Testis (tissue), 3 donors: ENCODE data around the gene TM2D1. TPM values are rescaled to one million over a fixed set of nuclear protein-coding genes. Genes with fewer than 3 reads are reported as not detected.
A peak's percentile ranks its signal among the peaks of the same experiment; 100 is the strongest.

Experiments used
- DNase-seq: peaks from one replicate; pipeline ENCODE4 v3.0.0-alpha.2; 2019
- H3K27ac ChIP-seq, 2 donors: fragments of 200-600 bp; sonication (generic); one replicate each; pipeline ENCODE4 v1.5.1; 2019
- H3K27me3 ChIP-seq: fragments of 200-600 bp; sonication (generic); one replicate; pipeline ENCODE4 v1.5.1; 2019
- H3K36me3 ChIP-seq: fragments of 200-600 bp; sonication (generic); one replicate; pipeline ENCODE4 v1.5.1; 2017; ENCODE audit warnings: low read depth; ENCODE audit errors: missing control alignments
- H3K4me1 ChIP-seq: fragments of 200-600 bp; sonication (generic); one replicate; pipeline ENCODE4 v1.5.1; 2019
- H3K4me3 ChIP-seq, 2 donors: fragments of 200-600 bp; sonication (generic); one replicate each; pipeline ENCODE4 v1.5.1; 2017 to 2019
- H3K9me3 ChIP-seq: fragments of 200-600 bp; sonication (generic); one replicate; pipeline ENCODE4 v1.5.1; 2017
- POLR2A ChIP-seq: fragments of 450-650 bp; IDR thresholded peaks from one replicate; pipeline ENCODE4 v1.6.1; 2017; ENCODE audit warnings: antibody characterized with exemption, mild to moderate bottlenecking, moderate library complexity
- WGBS, 2 donors: methylation state at CpG; one replicate each; pipeline ENCODE4 v1.1.5; 2018; 5-methylcytosine and 5-hydroxymethylcytosine counted together
- intact Hi-C: fragments of 100-400 bp; cut with DNase I; formaldehyde crosslinking; loops from one replicate; pipeline ENCODE4 v1.15.1; 2023; ENCODE audit warnings: low total_unique reads
- polyA plus RNA-seq: library from polyadenylated mRNA; stranded (reverse); fragments of 350-450 nt; fragmentation: Illumina TruSeq; extraction: RNeasy Lipid Tissue Mini Kit (QIAGEN cat#74804); gene quantifications from one replicate; pipeline ENCODE4 v1.2.3, GENCODE V29; 2014; ENCODE audit warnings: low read depth, low replicate concordance; ENCODE audit not compliant: insufficient read depth
- total RNA-seq, 2 donors: library from RNA; depleted of rRNA; stranded (reverse); fragments of >200 nt; gene quantifications; one replicate each; pipeline ENCODE4 v1.2.3, GENCODE V29; 2016
- TF ChIP-seq, protein P1 (sequence below), 3 experiments: fragments of 450-650 bp in 2 of 3; fragments of 200-600 bp in 1 of 3; sonication (generic) in 1 of 3; IDR thresholded peaks; one replicate each; pipeline ENCODE4 v1.5.1; 2016 to 2019; ENCODE audit warnings: antibody characterized with exemption in 3 of 3, mild to moderate bottlenecking in 2 of 3, moderate library complexity in 1 of 3

TM2D1 gene
- total and polyA plus RNA-seq, 3 donors from 2014 or later = 57.1 to 68.9 (median 67.3) TPM

DNA sequence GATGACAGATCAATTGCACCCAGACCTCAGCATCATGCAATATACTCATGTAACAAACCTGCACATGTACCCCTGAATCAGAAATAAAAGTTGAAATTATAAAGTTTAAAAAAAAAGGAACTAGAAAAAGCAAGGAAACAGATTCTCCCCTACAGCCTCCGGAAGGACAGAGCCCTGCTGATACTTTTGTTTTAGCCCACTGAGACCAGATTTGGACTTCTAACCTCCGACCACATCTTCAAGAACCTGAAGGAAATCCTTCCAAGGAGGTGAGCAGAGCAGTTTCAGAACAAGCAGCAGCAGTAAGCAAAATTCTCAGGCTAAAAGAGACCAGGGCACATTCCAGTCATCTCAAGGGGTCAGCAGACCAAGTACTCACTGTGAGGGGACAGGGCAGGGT, 54.5 kb downstream of the TM2D1 start:
- Histone ChIP-seq H3K9me3 (no peaks in the 10 kb centered on the region), H3K4me1 (no peaks in the 10 kb centered on the region), H3K27ac (no peak overlapping the region), H3K36me3 (no peaks in the 10 kb centered on the region), H3K4me3 (no peak overlapping the region), H3K27me3 (no peaks in the 10 kb centered on the region)
- intact Hi-C loops = no loop called here
- DNase-seq = no peak
- no peak for TF ChIP-seq POLR2A
- TF ChIP-seq, protein P1, sequence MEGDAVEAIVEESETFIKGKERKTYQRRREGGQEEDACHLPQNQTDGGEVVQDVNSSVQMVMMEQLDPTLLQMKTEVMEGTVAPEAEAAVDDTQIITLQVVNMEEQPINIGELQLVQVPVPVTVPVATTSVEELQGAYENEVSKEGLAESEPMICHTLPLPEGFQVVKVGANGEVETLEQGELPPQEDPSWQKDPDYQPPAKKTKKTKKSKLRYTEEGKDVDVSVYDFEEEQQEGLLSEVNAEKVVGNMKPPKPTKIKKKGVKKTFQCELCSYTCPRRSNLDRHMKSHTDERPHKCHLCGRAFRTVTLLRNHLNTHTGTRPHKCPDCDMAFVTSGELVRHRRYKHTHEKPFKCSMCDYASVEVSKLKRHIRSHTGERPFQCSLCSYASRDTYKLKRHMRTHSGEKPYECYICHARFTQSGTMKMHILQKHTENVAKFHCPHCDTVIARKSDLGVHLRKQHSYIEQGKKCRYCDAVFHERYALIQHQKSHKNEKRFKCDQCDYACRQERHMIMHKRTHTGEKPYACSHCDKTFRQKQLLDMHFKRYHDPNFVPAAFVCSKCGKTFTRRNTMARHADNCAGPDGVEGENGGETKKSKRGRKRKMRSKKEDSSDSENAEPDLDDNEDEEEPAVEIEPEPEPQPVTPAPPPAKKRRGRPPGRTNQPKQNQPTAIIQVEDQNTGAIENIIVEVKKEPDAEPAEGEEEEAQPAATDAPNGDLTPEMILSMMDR (IDR thresholded peaks at IDR 0.05) = no peak
- 88 to 94% methylated on average over 2 of the region's 2 CpGs for WGBS, 2 donors

DNA sequence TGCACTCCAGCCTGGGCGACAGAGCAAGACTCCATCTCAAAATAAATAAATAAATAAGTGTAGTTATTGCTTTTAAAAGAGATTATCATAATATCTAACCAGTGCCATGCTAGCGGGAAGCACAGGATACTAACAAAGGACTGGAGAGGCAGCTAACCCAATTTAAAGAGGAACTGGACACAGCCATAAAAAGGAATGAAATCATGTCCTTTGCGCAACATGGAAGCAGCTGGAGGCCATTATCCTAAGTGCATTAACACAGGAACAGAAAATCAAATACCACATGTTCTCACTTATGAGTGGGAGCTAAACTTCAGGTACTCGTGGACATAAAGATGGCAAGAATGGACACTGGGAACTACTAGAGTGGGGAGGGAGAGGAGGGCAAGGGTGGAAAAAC, 54.9 kb downstream of the TM2D1 start:
- Histone ChIP-seq H3K36me3 (no peaks in the 10 kb centered on the region), H3K4me3 (no peak overlapping the region), H3K27ac (no peak overlapping the region), H3K27me3 (no peaks in the 10 kb centered on the region), H3K4me1 (no peaks in the 10 kb centered on the region), H3K9me3 (no peaks in the 10 kb centered on the region)
- TF ChIP-seq, protein P1 (IDR thresholded peaks at IDR 0.05) = no peak
- TF ChIP-seq POLR2A = no peak
- intact Hi-C loops = no loop called here
- 87 to 93% methylated on average over 4 of the region's 4 CpGs for WGBS, 2 donors
- no peak for DNase-seq

DNA sequence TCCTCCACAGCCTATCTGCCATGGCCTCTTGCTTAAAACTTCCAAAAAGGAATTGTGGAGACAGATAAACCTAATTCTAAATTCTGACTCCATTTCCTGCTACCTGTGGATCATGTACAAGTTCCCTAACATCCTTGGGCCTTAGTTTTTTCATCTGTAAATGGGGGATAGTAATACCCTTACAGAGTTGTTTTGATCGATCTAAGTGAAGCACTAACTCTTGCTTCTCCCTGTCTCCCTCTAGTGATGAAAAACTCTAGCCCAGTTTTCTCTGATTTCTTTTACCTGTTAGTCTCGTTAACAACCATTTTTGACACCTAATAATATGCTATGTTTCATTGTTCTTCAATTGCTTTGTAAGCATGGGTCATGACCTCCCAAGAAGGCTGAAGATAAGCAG, 65.9 kb downstream of the TM2D1 start:
- 74 to 86% methylated on average over 2 of the region's 2 CpGs for WGBS, 2 donors
- Histone ChIP-seq H3K27me3 (no peaks in the 10 kb centered on the region), H3K4me1 (no peaks in the 10 kb centered on the region), H3K9me3 (no peaks in the 10 kb centered on the region), H3K36me3 (no peaks in the 10 kb centered on the region), H3K4me3 (no peak overlapping the region), H3K27ac (no peak overlapping the region)
- DNase-seq = no peak
- no peak for TF ChIP-seq POLR2A
- TF ChIP-seq, protein P1 (IDR thresholded peaks at IDR 0.05) = peak in 1 of 3 experiments; percentile 17
- intact Hi-C loops = no loop called here

DNA sequence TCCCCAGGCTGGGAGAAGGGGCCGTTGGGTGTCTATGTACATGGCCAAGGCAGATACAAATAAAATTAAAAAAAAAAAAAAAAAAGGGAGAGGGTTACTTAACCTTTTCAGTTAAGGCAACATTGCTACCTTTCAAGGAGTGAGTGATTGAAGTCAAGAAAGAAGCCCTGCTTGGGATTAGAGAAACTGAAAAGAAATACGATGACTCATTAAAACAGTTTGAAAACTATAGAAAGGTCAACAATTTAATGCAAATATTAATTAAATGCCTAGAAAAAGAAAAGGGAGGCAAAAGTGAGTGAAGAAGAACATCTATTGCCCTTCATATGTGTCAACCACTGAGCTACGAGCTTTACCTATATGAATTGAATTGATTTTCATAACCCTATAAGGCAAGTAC, 69.5 kb downstream of the TM2D1 start:
- TF ChIP-seq, protein P1 (IDR thresholded peaks at IDR 0.05) = no peak
- no peak for TF ChIP-seq POLR2A
- Histone ChIP-seq H3K4me3 (no peak overlapping the region), H3K36me3 (no peaks in the 10 kb centered on the region), H3K27me3 (no peaks in the 10 kb centered on the region), H3K4me1 (no peaks in the 10 kb centered on the region), H3K27ac (no peak overlapping the region), H3K9me3 (no peaks in the 10 kb centered on the region)
- intact Hi-C loops = no loop called here
- DNase-seq = no peak
- 86% methylated on average over 3 of the region's 3 CpGs for WGBS, 2 donors

DNA sequence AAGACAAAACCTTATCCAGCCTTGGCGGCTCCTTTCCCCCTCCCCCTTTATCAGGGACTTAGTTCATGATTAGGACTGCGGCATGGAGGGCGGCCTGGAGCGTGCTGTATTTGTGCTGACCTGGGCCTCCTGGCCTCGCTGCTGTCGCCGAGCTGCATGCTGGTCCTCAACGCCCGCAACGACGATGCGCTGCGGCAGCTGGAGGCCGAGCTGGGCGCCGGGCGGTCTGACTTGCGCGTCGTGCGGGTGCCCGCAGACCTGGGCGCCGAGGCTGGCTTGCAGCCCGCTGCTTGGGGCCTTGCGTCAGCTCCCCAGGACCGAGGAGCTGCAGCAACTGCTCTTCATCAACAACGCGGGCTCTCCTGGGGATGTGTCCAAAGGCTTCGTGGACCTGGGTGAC, 70.9 kb downstream of the TM2D1 start:
- intact Hi-C loops = no loop called here
- WGBS, 2 donors = 85 to 88% methylated on average over 4 to 27 of the region's 30 CpGs

More for the DNA sequence above, 70.9 kb downstream of the TM2D1 start:
- TF ChIP-seq, protein P1 (IDR thresholded peaks at IDR 0.05) = no peak
- TF ChIP-seq POLR2A = no peak
- H3K27ac ChIP-seq = no peak overlapping the region
- no peaks in the 10 kb centered on the region for H3K4me1 ChIP-seq
- H3K36me3 ChIP-seq = no peaks in the 10 kb centered on the region
- no peaks in the 10 kb centered on the region for H3K9me3 ChIP-seq
- H3K4me3 ChIP-seq = peak overlapping the region; percentile 2 to 44
- H3K27me3 ChIP-seq = no peaks in the 10 kb centered on the region
- DNase-seq = peak; percentile 17
